SK-N-SH (cell line): ENCODE data around the gene PCDHGA12. TPM values are rescaled to one million over a fixed set of nuclear protein-coding genes. Genes with fewer than 3 reads are reported as not detected.

ENCODE experiments used
- CTCF ChIA-PET: fragments of 300-600, 350-600 bp; formaldehyde crosslinking; extraction: SDS; loops from one replicate; lab custom pipeline; 2021; lab: Yijun Ruan, JAX
- POLR2A ChIA-PET: fragments of 350-600 bp; sonication (Branson Sonifier 250); formaldehyde crosslinking; extraction: SDS; loops from one replicate; lab custom pipeline; 2020; ENCODE audit warnings: antibody characterized with exemption, inconsistent platforms; lab: Yijun Ruan, JAX
- DNase-seq: peaks from one replicate; pipeline ENCODE4 v3.0.0; 2012
- H2AFZ ChIP-seq: fragments of 200-600 bp; sonication (generic); 2 replicates; pipeline ENCODE4 v1.8.1; 2016; ENCODE audit warnings: antibody characterized with exemption, mild to moderate bottlenecking, low read depth
- H3F3A ChIP-seq: fragments of 200-600 bp; sonication (generic); replicated peaks from 2 replicates; pipeline ENCODE3; 2016; ENCODE audit warnings: antibody characterized with exemption, mild to moderate bottlenecking; ENCODE audit not compliant: insufficient read depth
- H3K27ac ChIP-seq, 2 experiments: fragments of 200-500 bp in 1 of 2; fragments of 200-600 bp in 1 of 2; sonication (Bioruptor generic) in 1 of 2; sonication (generic), shearing (Covaris generic) in 1 of 2; 2 replicates each; pipeline versions ENCODE4 v1.5.1 to v1.6.1; 2014 to 2016; ENCODE audit warnings: low read depth in 2 of 2, inconsistent platforms in 1 of 2, low read length in 1 of 2, mild to moderate bottlenecking in 1 of 2, mixed read lengths in 1 of 2
- H3K27me3 ChIP-seq: fragments of 200-600 bp; sonication (generic), shearing (Covaris generic); 2 replicates; pipeline ENCODE4 v1.6.1; 2016; ENCODE audit warnings: mixed run types; ENCODE audit not compliant: insufficient read depth
- H3K36me3 ChIP-seq, 2 experiments: fragments of 200-500 bp in 1 of 2; fragments of 200-600 bp in 1 of 2; sonication (Bioruptor generic) in 1 of 2; sonication (generic) in 1 of 2; replicated peaks in 1 of 2; 2 replicates each; pipeline versions ENCODE3 to v1.5.1; 2014 to 2016; ENCODE audit warnings: low read length in 1 of 2, mild to moderate bottlenecking in 1 of 2; ENCODE audit not compliant: insufficient read depth in 2 of 2, control insufficient read depth in 1 of 2
- H3K4me1 ChIP-seq, 2 experiments: fragments of 200-500 bp in 1 of 2; fragments of 200-600 bp in 1 of 2; sonication (Bioruptor generic) in 1 of 2; sonication (generic), shearing (Covaris generic) in 1 of 2; 2 replicates each; pipeline versions ENCODE4 v1.5.1 to v1.6.1; 2014 to 2016; ENCODE audit warnings: low read depth in 1 of 2, low read length in 1 of 2, mixed run types in 1 of 2; ENCODE audit not compliant: insufficient read depth in 2 of 2, control insufficient read depth in 1 of 2
- H3K4me2 ChIP-seq: fragments of 200-600 bp; sonication (generic), shearing (Covaris generic); 2 replicates; pipeline ENCODE4 v1.6.1; 2017; ENCODE audit warnings: mixed run types
- H3K4me3 ChIP-seq, 2 experiments: fragments of 200-500 bp in 1 of 2; fragments of 200-600 bp in 1 of 2; sonication (Bioruptor generic) in 1 of 2; sonication (generic), shearing (Covaris generic) in 1 of 2; 2 replicates each; pipeline versions ENCODE4 v1.5.1 to v1.8.1; 2014 to 2016; ENCODE audit warnings: low read depth in 2 of 2, inconsistent platforms in 1 of 2, low read length in 1 of 2, mild to moderate bottlenecking in 1 of 2, mixed read lengths in 1 of 2, moderate library complexity in 1 of 2
- H3K79me2 ChIP-seq: fragments of 200-600 bp; sonication (generic); 2 replicates; pipeline ENCODE4 v1.8.1; 2017; ENCODE audit warnings: mild to moderate bottlenecking; ENCODE audit not compliant: insufficient read depth
- H3K9ac ChIP-seq: fragments of 200-600 bp; sonication (generic); 2 replicates; pipeline ENCODE4 v1.6.1; 2017; ENCODE audit warnings: mixed run types
- H3K9me2 ChIP-seq: fragments of 200-600 bp; sonication (generic); 2 replicates; pipeline ENCODE4 v1.6.1; 2017; ENCODE audit warnings: mixed run types
- H3K9me3 ChIP-seq: fragments of 200-600 bp; sonication (generic); 2 replicates; pipeline ENCODE4 v1.6.1; 2017; ENCODE audit warnings: mixed run types, mild to moderate bottlenecking, moderate library complexity
- H4K20me1 ChIP-seq: fragments of 200-600 bp; sonication (generic); 2 replicates; pipeline ENCODE4 v1.6.1; 2017; ENCODE audit warnings: mild to moderate bottlenecking, mixed run types; ENCODE audit not compliant: insufficient read depth
- EZH2phosphoT487 ChIP-seq: fragments of 200-600 bp; sonication (generic); IDR thresholded peaks from 2 replicates; pipeline ENCODE4 v1.6.1; 2017; ENCODE audit warnings: low read depth, mixed run types, mild to moderate bottlenecking, antibody characterized with exemption, moderate library complexity, borderline replicate concordance
- FOSL2 ChIP-seq: IDR thresholded peaks from 2 replicates; pipeline ENCODE4 v1.4.0; 2012; ENCODE audit warnings: low read depth, mild to moderate bottlenecking, moderate library complexity, borderline replicate concordance
- FOXJ3 ChIP-seq: sonication (generic); formaldehyde crosslinking; IDR thresholded peaks from 2 replicates; pipeline ENCODE4 v1.5.1; 2020; ENCODE audit warnings: mild to moderate bottlenecking, missing genetic modification reagents
- GABPA ChIP-seq: IDR thresholded peaks from 2 replicates; pipeline ENCODE4 v1.4.0; 2012; ENCODE audit warnings: low read depth, mild to moderate bottlenecking
- GATA2 ChIP-seq: sonication (generic); formaldehyde crosslinking; IDR thresholded peaks from 2 replicates; pipeline ENCODE4 v1.5.0; 2020; ENCODE audit warnings: mild to moderate bottlenecking, missing genetic modification reagents
- JUND ChIP-seq: IDR thresholded peaks from 2 replicates; pipeline ENCODE4 v1.4.0; 2012
- MXI1 ChIP-seq: IDR thresholded peaks from 2 replicates; pipeline ENCODE4 v1.6.1; 2012; ENCODE audit warnings: mild to moderate bottlenecking, low read depth, low read length, improper control_type of control experiment
- NRF1 ChIP-seq: IDR thresholded peaks from 2 replicates; pipeline ENCODE4 v1.6.1; 2012; ENCODE audit warnings: low read depth, mild to moderate bottlenecking, low read length
- POLR2AphosphoS5 ChIP-seq: IDR thresholded peaks from 2 replicates; pipeline ENCODE4 v1.6.1; 2012; ENCODE audit warnings: low read depth, low read length
- RAD21 ChIP-seq: IDR thresholded peaks from 2 replicates; pipeline ENCODE4 v1.6.1; 2012; ENCODE audit warnings: mild to moderate bottlenecking, low read length
- SIN3A ChIP-seq: IDR thresholded peaks from 2 replicates; pipeline ENCODE4 v1.6.1; 2012; ENCODE audit warnings: low read depth, mild to moderate bottlenecking, low read length, moderate library complexity, borderline replicate concordance
- SMC3 ChIP-seq: IDR thresholded peaks from 2 replicates; pipeline ENCODE4 v1.6.1; 2012; ENCODE audit warnings: low read depth, low read length, improper control_type of control experiment
- TAF1 ChIP-seq: IDR thresholded peaks from 2 replicates; pipeline ENCODE4 v1.6.1; 2012; ENCODE audit warnings: low read depth, mild to moderate bottlenecking, low read length, moderate library complexity, borderline replicate concordance
- TCF12 ChIP-seq: IDR thresholded peaks from 2 replicates; pipeline ENCODE4 v1.4.0; 2012
- TEAD4 ChIP-seq: IDR thresholded peaks from 2 replicates; pipeline ENCODE4 v1.4.0; 2012; ENCODE audit warnings: mild to moderate bottlenecking, borderline replicate concordance; ENCODE audit not compliant: insufficient read depth
- YY1 ChIP-seq: IDR thresholded peaks from 2 replicates; pipeline ENCODE4 v1.4.0; 2012; ENCODE audit warnings: low read depth, mild to moderate bottlenecking
- WGBS: methylation state at CpG from one replicate; pipeline ENCODE4 v1.1.6; 2017; ENCODE audit warnings: low lambda C conversion rate; 5-methylcytosine and 5-hydroxymethylcytosine counted together
- polyA plus RNA-seq, 3 experiments: library from polyadenylated mRNA; depleted of rRNA; stranded (reverse); fragments of >200 nt; gene quantifications; 2 replicates each; pipeline ENCODE4 v1.2.3, GENCODE V29; 2012
- TF ChIP-seq, protein P1 (sequence below): fragments of 200-600 bp; sonication (generic); IDR thresholded peaks from 2 replicates; pipeline ENCODE4 v1.6.1; 2017; ENCODE audit warnings: antibody characterized with exemption, mild to moderate bottlenecking, moderate library complexity
- TF ChIP-seq, protein P2 (sequence below): fragments of 150-350 bp; IDR thresholded peaks from 2 replicates; pipeline ENCODE4 v1.6.1; 2016; ENCODE audit warnings: mild to moderate bottlenecking, low read depth, low read length

Gene PCDHGA12
- polyA plus RNA-seq, 1 of the 3 experiments (the other 2 are of a cell fraction), result 0.03 TPM

DNA sequence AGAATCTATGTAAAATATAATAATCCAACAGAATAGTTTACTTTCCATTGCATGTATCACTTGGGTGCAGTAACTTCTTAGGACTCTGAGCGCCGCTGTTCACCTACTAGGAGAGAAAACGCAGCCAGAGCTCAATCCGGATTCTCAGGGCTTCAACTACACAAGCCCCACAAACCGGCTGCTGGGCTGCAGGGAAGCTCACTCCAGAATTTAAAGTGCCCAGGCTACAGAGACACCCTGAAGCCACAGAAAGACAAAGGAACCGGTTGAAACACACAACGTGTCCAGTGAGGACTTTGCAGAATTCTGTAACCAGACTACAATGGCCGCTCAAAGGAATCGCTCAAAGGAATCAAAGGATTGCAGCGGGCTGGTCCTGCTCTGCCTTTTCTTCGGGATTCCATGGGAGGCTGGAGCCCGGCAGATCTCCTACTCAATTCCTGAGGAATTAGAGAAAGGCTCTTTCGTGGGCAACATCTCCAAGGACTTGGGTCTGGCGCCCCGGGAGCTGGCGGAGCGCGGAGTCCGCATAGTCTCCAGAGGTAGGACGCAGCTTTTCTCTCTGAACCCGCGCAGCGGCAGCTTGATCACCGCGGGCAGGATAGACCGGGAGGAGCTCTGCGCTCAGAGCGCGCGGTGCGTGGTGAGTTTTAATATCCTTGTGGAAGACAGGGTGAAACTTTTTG, 17.3 kb upstream of the PCDHGA12 start, which contains the start of gene PCDHGA10:
Gene PCDHGA10, plus strand, starts transcription at position 134 of the 686 bp plus-strand sequence. Its CDS starts 189 bp downstream, at position 323.
- peaks cover 4% of the 10 kb centered on the region for H3F3A ChIP-seq
- ChIA-PET POLR2A (no interaction called here), CTCF (interaction anchor here (0.9 to 2.5 kb wide), 5 partner anchors 105 to 328 kb away, joined by 3 to 11 read pairs (median 4); no protein-coding TSS in a partner anchor)
- no peak for DNase-seq
- H3K79me2 ChIP-seq, result no peaks in the 10 kb centered on the region
- H3K4me1 ChIP-seq, result no peaks in the 10 kb centered on the region
- no peaks in the 10 kb centered on the region for H3K27me3 ChIP-seq
- no peaks in the 10 kb centered on the region for H3K9me3 ChIP-seq
- H2AFZ ChIP-seq, result no peak within 1 kb of the TSS
- H3K9ac ChIP-seq, result no peak within 1 kb of the TSS
- no peak within 1 kb of the TSS for H3K27ac ChIP-seq
- peak within 1 kb of the TSS; percentile 22 to 28; a peak in 3 of 4 replicates for H3K4me3 ChIP-seq
- TF ChIP-seq EZH2phosphoT487 (no peak), FOSL2 (no peak), RAD21 (peak; percentile 47), SIN3A (no peak), GATA2 (CRISPR knock-in tag) (no peak), NRF1 (no peak), POLR2AphosphoS5 (no peak), TAF1 (no peak), TCF12 (no peak), GABPA (no peak), MXI1 (no peak), SMC3 (peak; percentile 26; the same call in 1 of the 2 replicates)
- TF ChIP-seq, protein P1, sequence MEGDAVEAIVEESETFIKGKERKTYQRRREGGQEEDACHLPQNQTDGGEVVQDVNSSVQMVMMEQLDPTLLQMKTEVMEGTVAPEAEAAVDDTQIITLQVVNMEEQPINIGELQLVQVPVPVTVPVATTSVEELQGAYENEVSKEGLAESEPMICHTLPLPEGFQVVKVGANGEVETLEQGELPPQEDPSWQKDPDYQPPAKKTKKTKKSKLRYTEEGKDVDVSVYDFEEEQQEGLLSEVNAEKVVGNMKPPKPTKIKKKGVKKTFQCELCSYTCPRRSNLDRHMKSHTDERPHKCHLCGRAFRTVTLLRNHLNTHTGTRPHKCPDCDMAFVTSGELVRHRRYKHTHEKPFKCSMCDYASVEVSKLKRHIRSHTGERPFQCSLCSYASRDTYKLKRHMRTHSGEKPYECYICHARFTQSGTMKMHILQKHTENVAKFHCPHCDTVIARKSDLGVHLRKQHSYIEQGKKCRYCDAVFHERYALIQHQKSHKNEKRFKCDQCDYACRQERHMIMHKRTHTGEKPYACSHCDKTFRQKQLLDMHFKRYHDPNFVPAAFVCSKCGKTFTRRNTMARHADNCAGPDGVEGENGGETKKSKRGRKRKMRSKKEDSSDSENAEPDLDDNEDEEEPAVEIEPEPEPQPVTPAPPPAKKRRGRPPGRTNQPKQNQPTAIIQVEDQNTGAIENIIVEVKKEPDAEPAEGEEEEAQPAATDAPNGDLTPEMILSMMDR, result peak; percentile 54
- H3K9me2 ChIP-seq, result no peaks in the 10 kb centered on the region
- no peaks in the 10 kb centered on the region for H3K36me3 ChIP-seq
- 85% methylated on average over 31 of the region's 31 CpGs for WGBS
- no peaks in the 10 kb centered on the region for H4K20me1 ChIP-seq
- H3K4me2 ChIP-seq, result no peak within 1 kb of the TSS

DNA sequence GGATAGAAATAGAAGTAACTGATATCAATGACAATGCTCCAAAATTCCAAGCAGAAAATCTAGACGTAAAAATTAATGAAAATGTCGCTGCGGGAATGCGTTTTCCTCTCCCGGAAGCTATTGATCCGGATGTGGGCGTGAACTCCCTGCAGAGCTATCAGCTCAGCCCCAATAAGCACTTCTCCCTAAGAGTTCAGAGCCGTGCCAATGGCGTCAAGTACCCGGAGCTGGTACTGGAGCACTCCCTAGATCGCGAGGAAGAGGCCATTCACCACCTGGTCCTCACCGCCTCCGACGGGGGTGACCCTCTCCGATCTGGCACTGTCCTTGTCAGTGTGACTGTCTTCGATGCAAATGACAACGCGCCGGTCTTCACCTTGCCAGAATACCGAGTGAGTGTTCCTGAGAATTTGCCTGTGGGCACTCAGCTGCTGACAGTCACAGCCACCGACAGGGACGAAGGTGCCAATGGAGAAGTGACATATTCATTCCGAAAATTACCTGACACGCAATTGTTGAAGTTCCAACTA, 16.7 kb upstream of the PCDHGA12 start:
- Histone ChIP-seq H3K4me3 (no peak overlapping the region; a peak in 2 of 4 replicates), H3K27ac (no peak overlapping the region), H3K9ac (no peak overlapping the region), H3K9me3 (no peaks in the 10 kb centered on the region), H4K20me1 (no peaks in the 10 kb centered on the region), H3K4me2 (no peak overlapping the region), H3K27me3 (no peaks in the 10 kb centered on the region), H2AFZ (no peak overlapping the region), H3K4me1 (no peaks in the 10 kb centered on the region; a peak in 1 of 4 replicates), H3K9me2 (no peaks in the 10 kb centered on the region), H3K79me2 (no peaks in the 10 kb centered on the region), H3K36me3 (no peaks in the 10 kb centered on the region), H3F3A (peaks cover 4% of the 10 kb centered on the region)
- ChIA-PET POLR2A (no interaction called here), CTCF (interaction anchor here (0.9 to 2.5 kb wide), 5 partner anchors 11 to 329 kb away, joined by 3 to 11 read pairs (median 4); no protein-coding TSS in a partner anchor)
- 92% methylated on average over 23 of the region's 25 CpGs for WGBS
- DNase-seq, result no peak
- TF ChIP-seq JUND (no peak), YY1 (no peak), TEAD4 (no peak), TAF1 (no peak), FOXJ3 (CRISPR knock-in tag) (no peak), TCF12 (no peak), POLR2AphosphoS5 (no peak)
- TF ChIP-seq, protein P2, sequence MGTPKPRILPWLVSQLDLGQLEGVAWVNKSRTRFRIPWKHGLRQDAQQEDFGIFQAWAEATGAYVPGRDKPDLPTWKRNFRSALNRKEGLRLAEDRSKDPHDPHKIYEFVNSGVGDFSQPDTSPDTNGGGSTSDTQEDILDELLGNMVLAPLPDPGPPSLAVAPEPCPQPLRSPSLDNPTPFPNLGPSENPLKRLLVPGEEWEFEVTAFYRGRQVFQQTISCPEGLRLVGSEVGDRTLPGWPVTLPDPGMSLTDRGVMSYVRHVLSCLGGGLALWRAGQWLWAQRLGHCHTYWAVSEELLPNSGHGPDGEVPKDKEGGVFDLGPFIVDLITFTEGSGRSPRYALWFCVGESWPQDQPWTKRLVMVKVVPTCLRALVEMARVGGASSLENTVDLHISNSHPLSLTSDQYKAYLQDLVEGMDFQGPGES, result no peak
- TF ChIP-seq, protein P1, result no peak
